GM21367 (cell line): Measurements from ENCODE around the gene GPR183.

Experiments
- ATAC-seq: cut with Tn5 transposase; IDR thresholded peaks from one replicate; pipeline ENCODE4 v1.9.1; 2021; ENCODE audit not compliant: unreplicated experiment

GPR183 gene

GRCh38 chr13:99296398-99296797 lies 10.8 kb downstream of the GPR183 start:
- peak; percentile 34 for ATAC-seq

GRCh38 chr13:99295488-99296252 lies 11.5 kb downstream of the GPR183 start:
- no peak for ATAC-seq

- ATAC-seq = no peak
Measured at GRCh38 chr13:99294958-99295357, 12.2 kb downstream of the GPR183 start.

- no peak for ATAC-seq
Measured at GRCh38 chr13:99294198-99294597, 13.0 kb downstream of the GPR183 start.

GRCh38 chr13:99293178-99293577 lies 14.0 kb downstream of the GPR183 start:
- ATAC-seq = no peak

GRCh38 chr13:99290894-99291293 lies 16.3 kb downstream of the GPR183 start:
- ATAC-seq = no peak

- no peak for ATAC-seq
Measured at GRCh38 chr13:99289674-99290337, 17.4 kb downstream of the GPR183 start.

GRCh38 chr13:99289271-99289670 lies 17.9 kb downstream of the GPR183 start:
- ATAC-seq = no peak

GRCh38 chr13:99288089-99288488 lies 19.1 kb downstream of the GPR183 start:
- ATAC-seq = peak; percentile 80

GRCh38 chr13:99287551-99287950 lies 19.6 kb downstream of the GPR183 start:
- ATAC-seq = no peak

GRCh38 chr13:99285432-99286182 lies 21.6 kb downstream of the GPR183 start:
- ATAC-seq = no peak

- ATAC-seq = peak; percentile 63
Measured at GRCh38 chr13:99282264-99283231, 24.7 kb downstream of the GPR183 start.

- peak; percentile 61 for ATAC-seq
Measured at GRCh38 chr13:99281811-99282263, 25.4 kb downstream of the GPR183 start.

- no peak for ATAC-seq
Measured at GRCh38 chr13:99280166-99280565, 27.0 kb downstream of the GPR183 start.

GRCh38 chr13:99279637-99280036 lies 27.6 kb downstream of the GPR183 start:
- ATAC-seq = no peak

- no peak for ATAC-seq
Measured at GRCh38 chr13:99278843-99279242, 28.4 kb downstream of the GPR183 start.

GRCh38 chr13:99278200-99278599 lies 29.0 kb downstream of the GPR183 start:
- no peak for ATAC-seq

GRCh38 chr13:99277629-99278028 lies 29.6 kb downstream of the GPR183 start:
- ATAC-seq = no peak

GRCh38 chr13:99276706-99277105 lies 30.5 kb downstream of the GPR183 start:
- no peak for ATAC-seq

- no peak for ATAC-seq
Measured at GRCh38 chr13:99275093-99275469, 32.1 kb downstream of the GPR183 start.

- no peak for ATAC-seq
Measured at GRCh38 chr13:99273128-99273527, 34.1 kb downstream of the GPR183 start.
